Measurements from ENCODE around the gene DESI1. TPM values are rescaled to one million over a fixed set of nuclear protein-coding genes. Genes with fewer than 3 reads are reported as not detected.

DESI1 gene
- total and polyA plus RNA-seq, 7 experiments from 2014 or later = 10.9 to 45.7 (median 23.7) TPM

- ATAC-seq (no peak), DNase-seq (no peak)
- H3K27me3 Mint-ChIP-seq = peaks cover 12 to 59% (median 31%) of the 10 kb centered on the region in 5 donors
- H3K4me1 Mint-ChIP-seq = peaks cover 0 to 9% (median 0%) of the 10 kb centered on the region in 7 donors
- ChIA-PET POLR2A (interaction anchor here (0.5 to 1.1 kb wide), 2 partner anchors 32 to 641 kb away, joined by 3 to 4 read pairs; partner anchors contain the start of gene PMM1), CTCF (interaction anchor here (0.5 kb wide), 1 partner anchor 9 kb away, joined by 4 read pairs; no protein-coding TSS in a partner anchor)
- no peaks in the 10 kb centered on the region for H3K4me1 ChIP-seq (ENCODE audit: control insufficient read depth in 2 of 2, insufficient read depth in 2 of 2, low read length in 2 of 2)
- H3K9me3 Mint-ChIP-seq = peaks cover 0 to 2% (median 0%) of the 10 kb centered on the region in 11 donors
- intact Hi-C loops (cut with micrococcal nuclease) = no loop called here
- no peak overlapping the region for H3K4me3 Mint-ChIP-seq
- H3K4me3 ChIP-seq (ENCODE audit: low read length) = no peak overlapping the region
- H3K9me3 ChIP-seq (ENCODE audit: control insufficient read depth in 2 of 3, low read length in 3 of 3) = no peaks in the 10 kb centered on the region
- H3K36me3 Mint-ChIP-seq = no peaks in the 10 kb centered on the region
- no peaks in the 10 kb centered on the region for H3K27me3 ChIP-seq (ENCODE audit: control insufficient read depth in 2 of 2, insufficient read depth in 2 of 2, low read length in 2 of 2)
- no peak overlapping the region for H3K27ac Mint-ChIP-seq
- no peak overlapping the region for H3K27ac ChIP-seq (ENCODE audit: low read depth, low read length)
- no peaks in the 10 kb centered on the region for H3K36me3 ChIP-seq (ENCODE audit: control insufficient read depth in 2 of 3, insufficient read depth in 3 of 3, low read length in 3 of 3)
Observed at GRCh38 chr22:41557401-41558240, 63.2 kb downstream of the DESI1 start.

- ATAC-seq = no peak
- CTCF ChIA-PET = interaction anchor here (0.7 kb wide), 1 partner anchor 139 kb away, joined by 4 read pairs; no protein-coding TSS in a partner anchor
- intact Hi-C loops (cut with micrococcal nuclease) = no loop called here
Observed at GRCh38 chr22:41556561-41556960, 64.3 kb downstream of the DESI1 start.

GRCh38 chr22:41555325-41555982 lies 65.4 kb downstream of the DESI1 start:
- Mint-ChIP-seq H3K4me1 (peaks cover 0 to 6% (median 0%) of the 10 kb centered on the region in 7 donors), H3K27me3 (peaks cover 2 to 42% (median 23%) of the 10 kb centered on the region in 5 donors), H3K27ac (no peak overlapping the region), H3K4me3 (no peak overlapping the region), H3K36me3 (no peaks in the 10 kb centered on the region), H3K9me3 (peaks cover 0 to 2% (median 0%) of the 10 kb centered on the region in 11 donors)
- no peaks in the 10 kb centered on the region for H3K4me1 ChIP-seq (ENCODE audit: control insufficient read depth in 2 of 2, insufficient read depth in 2 of 2, low read length in 2 of 2)
- H3K27me3 ChIP-seq (ENCODE audit: control insufficient read depth in 2 of 2, insufficient read depth in 2 of 2, low read length in 2 of 2) = no peaks in the 10 kb centered on the region
- H3K27ac ChIP-seq (ENCODE audit: low read depth, low read length) = no peak overlapping the region
- H3K4me3 ChIP-seq (ENCODE audit: low read length) = no peak overlapping the region
- no peaks in the 10 kb centered on the region for H3K36me3 ChIP-seq (ENCODE audit: control insufficient read depth in 2 of 3, insufficient read depth in 3 of 3, low read length in 3 of 3)
- POLR2A ChIA-PET = no interaction called here
- CTCF ChIA-PET = interaction anchor here (0.6 kb wide), 1 partner anchor 436 kb away, joined by 3 read pairs; no protein-coding TSS in a partner anchor
- intact Hi-C loops (cut with micrococcal nuclease) = no loop called here
- DNase-seq = no peak
- H3K9me3 ChIP-seq (ENCODE audit: control insufficient read depth in 2 of 3, low read length in 3 of 3) = no peaks in the 10 kb centered on the region
- ATAC-seq = no peak

More at GRCh38 chr22:41556561-41556960, 64.3 kb downstream of the DESI1 start:
- H3K36me3 ChIP-seq (ENCODE audit: control insufficient read depth in 2 of 3, insufficient read depth in 3 of 3, low read length in 3 of 3) = no peaks in the 10 kb centered on the region
- DNase-seq = no peak
- H3K4me1 ChIP-seq (ENCODE audit: control insufficient read depth in 2 of 2, insufficient read depth in 2 of 2, low read length in 2 of 2) = no peaks in the 10 kb centered on the region
- Mint-ChIP-seq H3K27me3 (peaks cover 12 to 51% (median 31%) of the 10 kb centered on the region in 5 donors), H3K4me3 (no peak overlapping the region), H3K9me3 (peaks cover 0 to 2% (median 0%) of the 10 kb centered on the region in 11 donors), H3K27ac (peak overlapping the region in 1 of 9 donors; percentile 55), H3K4me1 (peaks cover 0 to 9% (median 0%) of the 10 kb centered on the region in 7 donors), H3K36me3 (no peaks in the 10 kb centered on the region)
- H3K4me3 ChIP-seq (ENCODE audit: low read length) = no peak overlapping the region
- H3K9me3 ChIP-seq (ENCODE audit: control insufficient read depth in 2 of 3, low read length in 3 of 3) = no peaks in the 10 kb centered on the region
- POLR2A ChIA-PET = no interaction called here
- no peaks in the 10 kb centered on the region for H3K27me3 ChIP-seq (ENCODE audit: control insufficient read depth in 2 of 2, insufficient read depth in 2 of 2, low read length in 2 of 2)
- H3K27ac ChIP-seq (ENCODE audit: low read depth, low read length) = no peak overlapping the region

DNA sequence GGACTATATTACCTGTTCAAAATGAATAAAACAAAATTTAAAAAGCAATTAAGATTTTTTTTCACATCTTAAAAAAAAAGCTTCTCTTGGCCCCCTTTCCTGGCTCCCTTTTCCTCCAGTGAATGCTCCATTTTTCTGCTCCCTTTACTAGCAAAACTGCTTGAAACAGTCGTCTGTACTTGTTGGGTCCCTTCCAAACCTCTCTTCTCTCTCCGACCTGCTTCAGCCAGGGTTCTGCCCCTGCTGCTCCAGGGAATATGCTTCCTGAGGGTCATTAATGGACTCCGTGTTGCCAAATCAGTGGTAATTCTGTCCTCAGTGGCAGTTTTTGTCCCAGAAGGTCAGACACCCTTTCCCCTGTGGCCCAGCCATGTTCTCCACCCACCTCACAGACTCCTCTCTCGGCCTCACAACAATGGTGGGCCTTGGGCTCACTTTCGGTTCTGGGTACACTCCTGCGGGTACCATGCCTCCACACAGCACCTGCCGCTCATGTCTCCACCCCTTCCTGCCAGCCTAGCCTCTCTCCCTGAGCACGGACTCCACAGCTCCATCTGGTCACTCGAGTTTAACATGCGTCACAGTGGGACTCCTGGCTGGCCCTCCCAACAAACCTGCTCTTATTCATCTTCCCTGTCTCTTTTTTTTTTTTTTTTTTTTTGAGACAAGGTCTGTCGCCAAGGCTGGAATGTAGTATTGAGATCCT lies 68.8 kb downstream of the DESI1 start:
- H3K9me3 Mint-ChIP-seq = peaks cover 0 to 2% (median 0%) of the 10 kb centered on the region in 11 donors
- CTCF ChIA-PET = interaction anchor here (0.8 kb wide), 1 partner anchor 20 kb away, joined by 3 read pairs; no protein-coding TSS in a partner anchor
- DNase-seq (no peak), ATAC-seq (no peak)
- peaks cover 0 to 4% (median 0%) of the 10 kb centered on the region in 7 donors for H3K4me1 Mint-ChIP-seq
- H3K36me3 Mint-ChIP-seq = no peaks in the 10 kb centered on the region
- H3K4me3 Mint-ChIP-seq = no peak overlapping the region
- H3K27ac Mint-ChIP-seq = no peak overlapping the region
- intact Hi-C loops (cut with micrococcal nuclease) = no loop called here
- no peaks in the 10 kb centered on the region for H3K27me3 ChIP-seq (ENCODE audit: control insufficient read depth in 2 of 2, insufficient read depth in 2 of 2, low read length in 2 of 2)
- peaks cover 0 to 13% (median 5%) of the 10 kb centered on the region in 5 donors for H3K27me3 Mint-ChIP-seq
- no peak overlapping the region for H3K27ac ChIP-seq (ENCODE audit: low read depth, low read length)
- no peak overlapping the region for H3K4me3 ChIP-seq (ENCODE audit: low read length)
- H3K4me1 ChIP-seq (ENCODE audit: control insufficient read depth in 2 of 2, insufficient read depth in 2 of 2, low read length in 2 of 2) = no peaks in the 10 kb centered on the region
- POLR2A ChIA-PET = interaction anchor here (0.6 kb wide), 2 partner anchors 264 to 624 kb away, joined by 3 to 4 read pairs; no protein-coding TSS in a partner anchor
- no peaks in the 10 kb centered on the region for H3K36me3 ChIP-seq (ENCODE audit: control insufficient read depth in 2 of 3, insufficient read depth in 3 of 3, low read length in 3 of 3)
- H3K9me3 ChIP-seq (ENCODE audit: control insufficient read depth in 2 of 3, low read length in 3 of 3) = no peaks in the 10 kb centered on the region

GRCh38 chr22:41550952-41551491 lies 69.8 kb downstream of the DESI1 start:
- POLR2A ChIA-PET = no interaction called here
- Histone ChIP-seq H3K27me3 (ENCODE audit: control insufficient read depth in 2 of 2, insufficient read depth in 2 of 2, low read length in 2 of 2) (no peaks in the 10 kb centered on the region), H3K9me3 (ENCODE audit: control insufficient read depth in 2 of 3, low read length in 3 of 3) (no peaks in the 10 kb centered on the region), H3K27ac (ENCODE audit: low read depth, low read length) (no peak overlapping the region), H3K36me3 (ENCODE audit: control insufficient read depth in 2 of 3, insufficient read depth in 3 of 3, low read length in 3 of 3) (no peaks in the 10 kb centered on the region), H3K4me3 (ENCODE audit: low read length) (no peak overlapping the region), H3K4me1 (ENCODE audit: control insufficient read depth in 2 of 2, insufficient read depth in 2 of 2, low read length in 2 of 2) (no peaks in the 10 kb centered on the region)
- Mint-ChIP-seq H3K27me3 (peaks cover 0 to 10% (median 0%) of the 10 kb centered on the region in 5 donors), H3K27ac (no peak overlapping the region), H3K9me3 (peaks cover 0 to 2% (median 0%) of the 10 kb centered on the region in 11 donors), H3K36me3 (no peaks in the 10 kb centered on the region), H3K4me1 (peaks cover 0 to under 1% (median 0%) of the 10 kb centered on the region in 7 donors), H3K4me3 (no peak overlapping the region)
- CTCF ChIA-PET = interaction anchor here (0.8 kb wide), 1 partner anchor 19 kb away, joined by 3 read pairs; no protein-coding TSS in a partner anchor
- intact Hi-C loops (cut with micrococcal nuclease) = no loop called here
- ATAC-seq = no peak
- DNase-seq = no peak

DNA sequence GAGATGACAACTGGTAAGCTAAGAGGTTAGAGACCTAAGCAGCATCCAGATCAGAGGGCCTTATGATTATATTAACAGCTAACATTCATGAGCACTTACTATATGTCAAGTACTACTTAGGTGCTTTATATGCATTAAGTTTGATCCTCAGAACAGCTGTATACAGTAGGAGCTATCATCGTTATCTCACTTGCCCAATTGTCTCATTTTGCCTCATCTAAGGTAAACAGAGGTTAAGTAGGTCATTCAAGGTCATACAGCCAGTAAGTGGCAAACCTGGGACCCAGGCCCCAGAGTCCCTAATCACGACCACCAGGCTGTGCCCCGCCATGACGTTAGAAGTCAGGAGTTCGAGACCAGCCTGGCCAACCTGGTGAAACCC lies 72.0 kb downstream of the DESI1 start:
- Histone ChIP-seq H3K27me3 (ENCODE audit: control insufficient read depth in 2 of 2, insufficient read depth in 2 of 2, low read length in 2 of 2) (no peaks in the 10 kb centered on the region), H3K9me3 (ENCODE audit: control insufficient read depth in 2 of 3, low read length in 3 of 3) (no peaks in the 10 kb centered on the region), H3K4me3 (ENCODE audit: low read length) (no peak overlapping the region), H3K36me3 (ENCODE audit: control insufficient read depth in 2 of 3, insufficient read depth in 3 of 3, low read length in 3 of 3) (no peaks in the 10 kb centered on the region), H3K4me1 (ENCODE audit: control insufficient read depth in 2 of 2, insufficient read depth in 2 of 2, low read length in 2 of 2) (peaks cover 7% of the 10 kb centered on the region in 2 donors), H3K27ac (ENCODE audit: low read depth, low read length) (no peak overlapping the region)
- DNase-seq = no peak
- intact Hi-C loops (cut with micrococcal nuclease) = loop anchor here in 1 of 2 donors (10.0 kb wide), 1 partner anchor 914 kb away; the partner anchor contains the start of gene MRTFA
- Mint-ChIP-seq H3K4me1 (peaks cover 9 to 19% (median 17%) of the 10 kb centered on the region in 7 donors), H3K9me3 (no peaks in the 10 kb centered on the region), H3K36me3 (peaks cover 0 to 1% (median 0%) of the 10 kb centered on the region in 5 donors), H3K27me3 (peaks cover 0 to 10% (median 0%) of the 10 kb centered on the region in 5 donors), H3K4me3 (no peak overlapping the region), H3K27ac (no peak overlapping the region)
- ATAC-seq = no peak
- ChIA-PET POLR2A (no interaction called here), CTCF (interaction anchor here (0.8 kb wide), 1 partner anchor 145 kb away, joined by 4 read pairs; no protein-coding TSS in a partner anchor)
